CD14-positive monocyte (primary cell): ENCODE data around the gene DIABLO. TPM values are rescaled to one million over a fixed set of nuclear protein-coding genes. Genes with fewer than 3 reads are reported as not detected.
A peak's percentile ranks its signal among the peaks of the same experiment; 100 is the strongest.

ENCODE experiments used
- DNase-seq, 3 donors: peaks; one replicate each; pipeline ENCODE4 v3.0.0-alpha.2; 2011 to 2022
- H2AFZ ChIP-seq: 2 replicates; pipeline ENCODE4 v1.6.0; 2012; ENCODE audit warnings: mild to moderate bottlenecking, low read depth, low read length, inconsistent platforms; ENCODE audit not compliant: insufficient read depth, poor library complexity, severe bottlenecking
- H3K27ac ChIP-seq, 2 donors: 1 replicate in 1 of 2; 2 replicates in 1 of 2; pipeline ENCODE4 v1.5.1; 2012 to 2013; ENCODE audit warnings: low read length in 2 of 2, control low read depth in 1 of 2, inconsistent platforms in 1 of 2, low read depth in 1 of 2, mild to moderate bottlenecking in 1 of 2
- H3K27me3 ChIP-seq, 2 donors: one replicate each; pipeline versions ENCODE4 v1.6.0 to v1.6.1; 2011 to 2013; ENCODE audit warnings: low read length in 2 of 2; ENCODE audit not compliant: control insufficient read depth in 2 of 2, insufficient read depth in 2 of 2
- H3K36me3 ChIP-seq, 2 donors: replicated peaks in 1 of 2; 1 replicate in 1 of 2; 2 replicates in 1 of 2; pipeline versions ENCODE4 v1.5.1 to v1.6.1; 2012 to 2013; ENCODE audit warnings: low read length in 2 of 2, control low read depth in 1 of 2, inconsistent platforms in 1 of 2, mild to moderate bottlenecking in 1 of 2; ENCODE audit not compliant: insufficient read depth in 2 of 2, control insufficient read depth in 1 of 2
- H3K4me1 ChIP-seq, 2 donors: 1 replicate in 1 of 2; 2 replicates in 1 of 2; pipeline versions ENCODE4 v1.5.1 to v1.6.1; 2012 to 2013; ENCODE audit warnings: low read length in 2 of 2, control low read depth in 1 of 2, inconsistent platforms in 1 of 2, mild to moderate bottlenecking in 1 of 2, moderate library complexity in 1 of 2; ENCODE audit not compliant: insufficient read depth in 2 of 2, control insufficient read depth in 1 of 2
- H3K4me2 ChIP-seq: replicated peaks from 2 replicates; pipeline ENCODE3; 2012; ENCODE audit warnings: low read length, moderate library complexity, mild to moderate bottlenecking; ENCODE audit not compliant: poor library complexity, severe bottlenecking; ENCODE audit errors: extremely low read depth
- H3K4me3 ChIP-seq, 3 experiments: fragments of 200-600 bp in 1 of 3; sonication (generic) in 1 of 3; replicated peaks in 1 of 3; 1 replicate in 2 of 3; 2 replicates in 1 of 3; pipeline ENCODE4 v1.5.1; 2011 to 2013; ENCODE audit warnings: low read length in 3 of 3, mild to moderate bottlenecking in 3 of 3, control low read depth in 2 of 3, low read depth in 2 of 3, inconsistent platforms in 1 of 3, moderate library complexity in 1 of 3
- H3K79me2 ChIP-seq: 2 replicates; pipeline ENCODE4 v1.6.0; 2012; ENCODE audit warnings: mild to moderate bottlenecking, control low read depth, inconsistent platforms, low read length, moderate library complexity; ENCODE audit not compliant: insufficient read depth
- H3K9ac ChIP-seq: 2 replicates; pipeline ENCODE4 v1.6.0; 2017; ENCODE audit warnings: low read length, mild to moderate bottlenecking; ENCODE audit not compliant: insufficient read depth, poor library complexity, severe bottlenecking
- H3K9me3 ChIP-seq, 2 donors: replicated peaks in 1 of 2; 1 replicate in 1 of 2; 2 replicates in 1 of 2; pipeline versions ENCODE4 v1.5.1 to v1.6.1; 2012 to 2013; ENCODE audit warnings: low read length in 2 of 2, control low read depth in 1 of 2; ENCODE audit not compliant: control insufficient read depth in 1 of 2, insufficient read depth in 1 of 2
- H4K20me1 ChIP-seq: 2 replicates; pipeline ENCODE4 v1.6.0; 2012; ENCODE audit warnings: mild to moderate bottlenecking, low read length, control low read depth, moderate library complexity; ENCODE audit not compliant: insufficient read depth
- H3K27ac Mint-ChIP-seq, 7 donors: one replicate each; pipeline ENCODE4 v1.8.0; 2020; ENCODE audit warnings: mild to moderate bottlenecking in 7 of 7, mixed read lengths in 7 of 7, moderate library complexity in 6 of 7, inconsistent platforms in 2 of 7
- H3K27me3 Mint-ChIP-seq, 3 donors: one replicate each; pipeline ENCODE4 v1.8.0; 2021 to 2022; ENCODE audit warnings: low read depth in 3 of 3, mild to moderate bottlenecking in 3 of 3, mixed read lengths in 3 of 3, moderate library complexity in 3 of 3, inconsistent platforms in 1 of 3
- H3K36me3 Mint-ChIP-seq, 2 donors: one replicate each; pipeline ENCODE4 v1.8.0; 2020; ENCODE audit warnings: mixed read lengths in 2 of 2, inconsistent platforms in 1 of 2, mild to moderate bottlenecking in 1 of 2
- H3K4me1 Mint-ChIP-seq: one replicate; pipeline ENCODE4 v1.8.0; 2020; ENCODE audit warnings: mild to moderate bottlenecking, mixed read lengths
- H3K4me3 Mint-ChIP-seq, 2 donors: one replicate each; pipeline ENCODE4 v1.8.0; 2020; ENCODE audit warnings: mild to moderate bottlenecking in 2 of 2, mixed read lengths in 2 of 2, moderate library complexity in 1 of 2
- H3K9me3 Mint-ChIP-seq, 7 donors: one replicate each; pipeline ENCODE4 v1.8.0; 2020 to 2022; ENCODE audit warnings: mixed read lengths in 7 of 7, mild to moderate bottlenecking in 6 of 7, moderate library complexity in 6 of 7, inconsistent platforms in 2 of 7
- CTCF ChIP-seq: fragments of 200-600 bp; IDR thresholded peaks from one replicate; pipeline ENCODE4 v1.8.0; 2022; ENCODE audit warnings: antibody characterized with exemption, mild to moderate bottlenecking
- WGBS: methylation state at CpG from one replicate; pipeline ENCODE4 v1.1.5; 2013; ENCODE audit warnings: missing lambda C conversion rate; ENCODE audit not compliant: insufficient coverage; 5-methylcytosine and 5-hydroxymethylcytosine counted together
- intact Hi-C, 2 donors: fragments of 100-400 bp; cut with micrococcal nuclease; formaldehyde crosslinking; loops; one replicate each; pipeline versions ENCODE4 v1.15.0 to v1.15.1; 2023
- polyA plus RNA-seq, 3 donors: library from polyadenylated mRNA; depleted of rRNA in 1 of 3; unstranded in 2 of 3; stranded (reverse) in 1 of 3; fragments of 300-500 nt in 2 of 3; fragments of >200 nt in 1 of 3; fragmentation: Illumina TruSeq in 2 of 3; gene quantifications; 1 replicate in 2 of 3; 2 replicates in 1 of 3; pipeline ENCODE4 v1.2.3, GENCODE V29; 2012 to 2021

Gene DIABLO
- polyA plus RNA-seq, 3 donors: 33.5 to 55.9 (median 51.3) TPM

GRCh38 chr12:122185079-122185478, 40.8 kb downstream of the DIABLO start:
- H3K27ac ChIP-seq: no peak overlapping the region
- no peak for DNase-seq
- Mint-ChIP-seq H3K27ac (peak overlapping the region in 1 of 7 donors; percentile 40), H3K27me3 (peaks cover 18 to 32% (median 28%) of the 10 kb centered on the region in 3 donors), H3K36me3 (peaks cover 0 to 3% of the 10 kb centered on the region in 2 donors), H3K4me1 (peaks cover 24% of the 10 kb centered on the region), H3K4me3 (peak overlapping the region in 1 of 2 donors; percentile 26), H3K9me3 (peaks cover 0 to 3% (median 0%) of the 10 kb centered on the region in 7 donors)
- H3K9me3 ChIP-seq: no peaks in the 10 kb centered on the region
- no peaks in the 10 kb centered on the region for H3K79me2 ChIP-seq
- H3K4me1 ChIP-seq: peaks cover 18 to 19% of the 10 kb centered on the region in 2 donors
- no peaks in the 10 kb centered on the region for H4K20me1 ChIP-seq
- H2AFZ ChIP-seq: peak overlapping the region; percentile 84
- H3K9ac ChIP-seq: no peak overlapping the region
- intact Hi-C loops: no loop called here
- no peak for TF ChIP-seq CTCF
- H3K36me3 ChIP-seq: no peaks in the 10 kb centered on the region
- H3K27me3 ChIP-seq: peaks cover 0 to 9% of the 10 kb centered on the region in 2 donors
- no peak overlapping the region for H3K4me3 ChIP-seq
- 90% methylated on average over 2 of the region's 7 CpGs for WGBS
- no peak overlapping the region for H3K4me2 ChIP-seq

GRCh38 chr12:122184517-122184916, 41.3 kb downstream of the DIABLO start:
- Histone ChIP-seq H3K4me2 (peak overlapping the region; percentile 59), H3K9me3 (no peaks in the 10 kb centered on the region), H3K4me3 (peak overlapping the region in 1 of 3 experiments; percentile 53), H3K4me1 (peaks cover 18 to 19% of the 10 kb centered on the region in 2 donors), H3K27me3 (peaks cover 0 to 9% of the 10 kb centered on the region in 2 donors), H4K20me1 (no peaks in the 10 kb centered on the region), H3K9ac (peak overlapping the region; percentile 32), H2AFZ (peak overlapping the region; percentile 84), H3K79me2 (no peaks in the 10 kb centered on the region), H3K36me3 (no peaks in the 10 kb centered on the region), H3K27ac (no peak overlapping the region)
- Mint-ChIP-seq H3K4me1 (peaks cover 26% of the 10 kb centered on the region), H3K36me3 (peaks cover 0 to 3% of the 10 kb centered on the region in 2 donors), H3K4me3 (peak overlapping the region; percentile 59 to 94), H3K27me3 (peaks cover 17 to 34% (median 27%) of the 10 kb centered on the region in 3 donors), H3K27ac (no peak overlapping the region), H3K9me3 (peaks cover 0 to 3% (median 0%) of the 10 kb centered on the region in 7 donors)
- 3% methylated on average over 6 of the region's 18 CpGs for WGBS
- intact Hi-C loops: no loop called here
- TF ChIP-seq CTCF: no peak
- no peak for DNase-seq
